ENCODE data around the gene SCAMP4. TPM values are rescaled to one million over a fixed set of nuclear protein-coding genes. Genes with fewer than 3 reads are reported as not detected.
A peak's percentile ranks its signal among the peaks of the same experiment; 100 is the strongest.

Gene SCAMP4
- 322 TPM for total RNA-seq

- Histone ChIP-seq H3K27me3 (no peaks in the 10 kb centered on the region), H3K36me3 (no peaks in the 10 kb centered on the region), H3K4me3 (peak within 1 kb of the TSS; percentile 73 to 82), H3K4me1 (peaks cover 8 to 13% of the 10 kb centered on the region in 2 donors), H3K27ac (peak within 1 kb of the TSS; percentile 74 to 81), H3K9me3 (no peaks in the 10 kb centered on the region)
- peak; percentile 94 to 99 for DNase-seq (ENCODE audit: low spot score in 2 of 2)
- TF ChIP-seq CTCF (IDR thresholded peaks at IDR 0.05) = no peak
- intact Hi-C loops (cut with DNase I) = loop anchor here (1.0 to 10.0 kb wide), 3 partner anchors 20 to 110 kb away; partner anchors contain the start of genes ABHD17A and BTBD2
These were observed at the start of gene SCAMP4, which contains the start of gene ADAT3 for GRCh38 chr19:1905110-1905862. TSS of gene SCAMP4 (plus strand) at chr19:1905399. CDS start at chr19:1915020, 9,621 bp downstream. TSS of gene ADAT3 (plus strand) at chr19:1905399. CDS start at chr19:1912048, 6,649 bp downstream.

- intact Hi-C loops (cut with DNase I) = no loop called here
- TF ChIP-seq CTCF (IDR thresholded peaks at IDR 0.05) = no peak
- no peaks in the 10 kb centered on the region for H3K27me3 ChIP-seq
- DNase-seq (ENCODE audit: low spot score in 2 of 2) = no peak
- H3K36me3 ChIP-seq = peaks cover 0 to 5% of the 10 kb centered on the region in 2 donors
- peaks cover 14 to 29% of the 10 kb centered on the region in 2 donors for H3K4me1 ChIP-seq
- H3K4me3 ChIP-seq = peak overlapping the region in 1 of 2 donors; percentile 62
- H3K27ac ChIP-seq = peak overlapping the region; percentile 65 to 67
- H3K9me3 ChIP-seq = no peaks in the 10 kb centered on the region
These were observed 49.4 kb upstream of the SCAMP4 start for GRCh38 chr19:1855828-1856255.

- peaks cover 0 to 5% of the 10 kb centered on the region in 2 donors for H3K36me3 ChIP-seq
- DNase-seq (ENCODE audit: low spot score in 2 of 2) = no peak
- peak overlapping the region; percentile 65 to 67 for H3K27ac ChIP-seq
- H3K4me3 ChIP-seq = peak overlapping the region; percentile 47 to 62
- H3K27me3 ChIP-seq = no peaks in the 10 kb centered on the region
- no peak for TF ChIP-seq CTCF (IDR thresholded peaks at IDR 0.05)
- H3K4me1 ChIP-seq = peaks cover 15 to 29% of the 10 kb centered on the region in 2 donors
- no peaks in the 10 kb centered on the region for H3K9me3 ChIP-seq
- intact Hi-C loops (cut with DNase I) = no loop called here
These were observed 48.9 kb upstream of the SCAMP4 start for GRCh38 chr19:1856345-1856697.

- Histone ChIP-seq H3K27ac (peak overlapping the region; percentile 65 to 67), H3K4me1 (peaks cover 15 to 30% of the 10 kb centered on the region in 2 donors), H3K27me3 (no peaks in the 10 kb centered on the region), H3K9me3 (no peaks in the 10 kb centered on the region), H3K4me3 (peak overlapping the region; percentile 47 to 62), H3K36me3 (peaks cover 0 to 5% of the 10 kb centered on the region in 2 donors)
- intact Hi-C loops (cut with DNase I) = no loop called here
- peak in 1 of 2 donors; percentile 89 for DNase-seq (ENCODE audit: low spot score in 2 of 2)
- TF ChIP-seq CTCF (IDR thresholded peaks at IDR 0.05) = no peak
These were observed 48.2 kb upstream of the SCAMP4 start for GRCh38 chr19:1856698-1857603.

GRCh38 chr19:1857648-1858326, 47.4 kb upstream of the SCAMP4 start:
- H3K4me1 ChIP-seq = peaks cover 19 to 35% of the 10 kb centered on the region in 2 donors
- no peak for DNase-seq (ENCODE audit: low spot score in 2 of 2)
- no peaks in the 10 kb centered on the region for H3K27me3 ChIP-seq
- peak overlapping the region; percentile 51 to 65 for H3K27ac ChIP-seq
- H3K9me3 ChIP-seq = no peaks in the 10 kb centered on the region
- peak overlapping the region; percentile 47 to 62 for H3K4me3 ChIP-seq
- no peak for TF ChIP-seq CTCF (IDR thresholded peaks at IDR 0.05)
- peaks cover 0 to 5% of the 10 kb centered on the region in 2 donors for H3K36me3 ChIP-seq
- intact Hi-C loops (cut with DNase I) = no loop called here
